Astrocyte of the spinal cord (primary cell): ENCODE measurements around the gene SH3RF3.

Source experiments
- DNase-seq: peaks from one replicate; pipeline ENCODE4 v3.0.0; 2011; ENCODE audit warnings: low read depth, low spot score
- H3K4me3 ChIP-seq: 2 replicates; pipeline ENCODE4 v1.5.1; 2011; ENCODE audit warnings: low read depth, mild to moderate bottlenecking, low read length, moderate library complexity
- in situ Hi-C: cut with HindIII; loops from 2 replicates; pipeline ENCODE4 v1.10.0; 2017; ENCODE audit warnings: low sequenced_read_pairs
- TF ChIP-seq, protein P1 (sequence below): IDR thresholded peaks from 2 replicates; pipeline ENCODE4 v1.5.1; 2012; ENCODE audit warnings: low read depth, mild to moderate bottlenecking, low read length, inconsistent platforms

SH3RF3 gene

DNA sequence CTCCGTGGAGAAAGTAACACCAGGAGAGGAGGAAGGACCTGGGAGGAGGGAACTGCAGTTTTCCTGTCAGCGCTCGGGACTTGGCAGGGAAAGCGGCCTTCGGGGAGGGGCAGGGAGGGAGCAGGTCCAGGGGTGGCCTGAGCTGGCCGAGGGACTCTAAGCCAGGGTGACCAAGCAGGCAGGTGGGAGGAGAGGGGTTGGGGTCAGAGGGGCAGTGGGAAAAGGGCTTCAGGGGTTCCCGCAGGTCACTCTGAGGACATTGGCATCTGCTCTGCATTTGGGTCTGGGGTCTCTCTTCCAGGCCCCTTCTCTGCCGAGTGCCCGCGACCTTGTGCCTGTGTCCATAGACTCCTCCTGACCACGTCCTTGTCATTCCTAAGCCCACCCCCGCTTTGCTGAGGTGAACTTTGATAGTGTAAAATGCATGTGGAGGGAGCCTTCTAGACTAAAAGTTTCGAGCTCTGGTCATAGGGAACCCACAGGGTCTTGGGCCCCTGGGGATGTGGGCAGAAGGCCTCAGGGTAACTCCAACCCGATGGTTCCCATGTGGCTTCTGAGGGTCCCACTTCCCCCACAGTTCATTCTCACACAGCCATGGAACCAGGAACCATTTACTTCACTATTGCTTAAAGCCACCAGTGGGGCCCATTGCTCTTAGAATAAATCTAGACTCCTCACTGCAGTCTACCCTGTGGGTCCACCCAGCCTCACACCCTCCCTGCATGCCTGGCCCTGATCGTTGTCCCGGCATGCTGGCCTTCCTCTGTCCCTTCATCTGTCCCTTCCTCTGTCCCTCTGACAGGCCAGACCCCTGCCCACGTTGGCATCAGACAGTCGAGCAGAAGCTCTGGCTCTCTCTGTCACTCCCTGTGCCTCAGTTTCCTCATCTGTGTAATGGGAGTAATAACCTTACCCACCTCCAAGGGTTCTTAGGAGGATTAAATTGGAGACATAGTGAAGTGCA, 255.6 kb downstream of the SH3RF3 start:
- TF ChIP-seq, protein P1, sequence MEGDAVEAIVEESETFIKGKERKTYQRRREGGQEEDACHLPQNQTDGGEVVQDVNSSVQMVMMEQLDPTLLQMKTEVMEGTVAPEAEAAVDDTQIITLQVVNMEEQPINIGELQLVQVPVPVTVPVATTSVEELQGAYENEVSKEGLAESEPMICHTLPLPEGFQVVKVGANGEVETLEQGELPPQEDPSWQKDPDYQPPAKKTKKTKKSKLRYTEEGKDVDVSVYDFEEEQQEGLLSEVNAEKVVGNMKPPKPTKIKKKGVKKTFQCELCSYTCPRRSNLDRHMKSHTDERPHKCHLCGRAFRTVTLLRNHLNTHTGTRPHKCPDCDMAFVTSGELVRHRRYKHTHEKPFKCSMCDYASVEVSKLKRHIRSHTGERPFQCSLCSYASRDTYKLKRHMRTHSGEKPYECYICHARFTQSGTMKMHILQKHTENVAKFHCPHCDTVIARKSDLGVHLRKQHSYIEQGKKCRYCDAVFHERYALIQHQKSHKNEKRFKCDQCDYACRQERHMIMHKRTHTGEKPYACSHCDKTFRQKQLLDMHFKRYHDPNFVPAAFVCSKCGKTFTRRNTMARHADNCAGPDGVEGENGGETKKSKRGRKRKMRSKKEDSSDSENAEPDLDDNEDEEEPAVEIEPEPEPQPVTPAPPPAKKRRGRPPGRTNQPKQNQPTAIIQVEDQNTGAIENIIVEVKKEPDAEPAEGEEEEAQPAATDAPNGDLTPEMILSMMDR = no peak
- DNase-seq = no peak
- in situ Hi-C loops = no loop called here
- H3K4me3 ChIP-seq = no peak overlapping the region

DNA sequence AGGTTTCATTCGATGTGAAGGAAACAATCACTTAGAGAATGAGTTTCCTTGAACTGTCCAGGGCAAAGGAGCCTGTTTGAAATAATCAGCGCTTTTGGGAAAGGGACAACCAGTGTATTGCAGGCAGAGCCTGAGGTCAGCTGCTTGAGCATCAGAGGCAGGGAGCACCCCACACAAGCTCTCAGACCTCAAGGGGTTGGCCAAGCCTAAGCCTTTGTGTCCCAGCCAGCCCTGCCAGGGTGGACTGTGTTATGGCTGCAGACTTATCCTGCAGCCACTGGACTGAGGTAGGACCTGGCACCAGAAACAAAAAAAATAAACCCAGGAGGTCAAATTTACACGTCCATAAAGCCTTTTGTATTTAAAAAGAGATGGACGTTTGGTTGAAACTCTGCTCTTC, 256.5 kb downstream of the SH3RF3 start:
- in situ Hi-C loops = no loop called here
- no peak overlapping the region for H3K4me3 ChIP-seq
- no peak for DNase-seq
- TF ChIP-seq, protein P1 = no peak

DNA sequence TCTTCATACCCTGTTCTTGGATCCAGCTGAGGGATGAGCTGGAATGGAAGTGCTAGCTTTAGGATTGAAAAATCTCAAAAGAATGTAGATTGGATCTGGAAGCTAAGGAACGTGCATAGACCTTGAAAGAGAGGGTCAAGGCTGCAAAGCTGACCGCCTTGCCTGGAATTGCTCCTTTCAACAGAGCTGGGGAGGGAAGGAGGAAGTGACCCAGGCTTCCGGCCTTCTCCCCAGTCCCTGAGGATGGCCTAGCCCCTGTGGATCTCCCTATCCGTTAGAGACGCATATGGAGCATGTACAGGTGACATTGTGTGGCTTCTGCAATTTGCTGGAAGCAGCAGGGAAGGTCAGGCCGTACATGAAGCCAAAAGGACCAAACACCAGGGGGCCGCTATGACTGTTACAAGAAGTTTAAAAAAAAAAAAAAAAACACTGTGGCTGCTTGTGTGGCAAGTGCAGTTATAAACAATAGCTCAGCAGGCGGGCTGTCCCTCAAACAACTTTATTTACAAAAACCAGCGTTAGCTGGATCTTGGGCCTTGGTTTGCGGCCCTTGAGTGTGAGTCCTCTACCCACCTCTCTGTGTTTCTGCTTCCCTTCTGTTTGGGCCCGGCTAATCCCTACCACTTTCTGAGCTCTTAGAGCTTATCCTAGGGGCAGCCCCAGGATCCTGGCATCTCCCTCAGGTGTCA, 257.1 kb downstream of the SH3RF3 start:
- TF ChIP-seq, protein P1 = no peak
- in situ Hi-C loops = no loop called here
- DNase-seq = peak; percentile 28
- no peak overlapping the region for H3K4me3 ChIP-seq

DNA sequence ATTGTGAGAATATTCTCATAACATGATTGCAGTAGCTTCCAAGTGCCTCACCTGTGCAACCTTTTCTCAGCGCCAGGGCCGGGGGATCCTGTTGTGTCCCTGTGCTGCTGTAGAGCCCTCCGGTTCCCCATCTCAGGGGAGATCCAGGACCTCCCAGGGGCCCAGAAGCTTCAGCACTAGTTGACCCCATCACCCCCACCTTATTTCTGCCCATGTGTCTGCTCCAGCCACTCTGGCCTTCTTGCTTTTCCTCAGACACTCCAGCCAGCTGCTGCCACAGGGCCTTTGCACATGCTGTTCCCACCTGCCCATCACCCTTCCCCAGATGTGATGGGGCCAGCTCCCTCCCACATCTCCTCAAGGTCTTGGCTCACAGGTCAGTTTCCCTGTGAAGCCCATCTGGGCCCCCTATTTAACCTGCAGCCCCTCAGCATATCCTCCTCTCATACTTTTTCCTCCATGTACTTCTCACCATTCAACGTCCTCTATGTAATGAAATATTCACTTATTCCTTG, 258.3 kb downstream of the SH3RF3 start:
- no peak overlapping the region for H3K4me3 ChIP-seq
- TF ChIP-seq, protein P1 = no peak
- in situ Hi-C loops = no loop called here
- no peak for DNase-seq

DNA sequence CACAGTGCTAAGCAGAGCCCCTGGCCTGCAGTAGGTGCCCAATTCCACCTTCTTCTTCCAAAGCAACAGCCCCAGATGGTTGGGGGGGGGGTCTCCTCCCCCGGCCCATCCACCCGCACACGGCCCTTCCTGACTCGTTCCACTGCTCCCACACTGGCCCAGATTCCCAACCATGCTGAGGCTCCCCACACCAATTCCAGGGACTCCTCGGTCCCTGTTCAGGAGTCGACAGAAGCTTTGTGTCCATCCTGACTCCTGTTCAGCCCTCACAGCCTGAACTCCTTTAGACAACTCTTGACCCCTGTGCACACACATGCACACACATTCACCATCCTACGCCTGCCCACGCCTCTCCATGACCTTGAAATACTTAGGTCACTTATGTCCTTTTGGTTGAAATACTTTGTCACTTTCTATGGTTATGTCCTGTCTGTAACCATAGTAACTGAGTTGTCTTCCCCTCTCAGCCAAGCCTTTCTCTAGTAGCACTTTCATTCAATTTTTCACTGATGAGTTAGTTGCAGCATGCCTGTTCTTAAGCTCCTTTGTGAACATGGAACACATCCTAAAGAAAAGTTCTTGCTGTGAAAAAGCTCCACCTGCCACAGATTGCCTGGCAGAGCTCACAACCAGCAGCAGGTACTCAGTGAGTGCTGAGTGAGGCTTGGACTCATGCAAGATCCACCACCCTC, 258.9 kb downstream of the SH3RF3 start:
- DNase-seq = no peak
- H3K4me3 ChIP-seq = no peak overlapping the region
- in situ Hi-C loops = no loop called here
- TF ChIP-seq, protein P1 = no peak

DNA sequence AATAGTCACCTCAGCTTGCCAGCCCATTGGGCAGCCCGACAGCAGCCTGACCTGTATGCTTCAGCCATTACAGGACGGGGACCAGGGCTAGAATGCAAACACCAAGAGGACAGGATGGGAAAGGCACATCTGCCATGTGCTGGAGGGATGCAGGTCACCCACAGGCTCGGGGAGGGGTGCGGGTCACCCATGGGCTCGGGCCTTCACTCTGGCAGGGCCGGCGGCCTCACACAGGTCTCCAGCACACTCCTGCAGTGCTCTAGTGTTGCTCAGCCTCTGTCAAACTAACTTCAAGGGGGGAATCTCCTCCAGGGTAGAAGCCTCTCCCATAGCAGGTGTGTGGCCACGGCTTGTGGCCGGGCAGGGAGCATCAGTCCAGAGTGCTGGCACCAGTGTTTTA, 262.2 kb downstream of the SH3RF3 start:
- in situ Hi-C loops = no loop called here
- no peak for DNase-seq
- TF ChIP-seq, protein P1 = no peak
- H3K4me3 ChIP-seq = no peak overlapping the region
